HG02981 (cell line): ENCODE measurements around the gene BICC1.

ENCODE experiments used
- ATAC-seq: cut with Tn5 transposase; IDR thresholded peaks from one replicate; pipeline ENCODE4 v1.9.1; 2021; ENCODE audit warnings: mild to moderate bottlenecking, moderate library complexity; ENCODE audit not compliant: unreplicated experiment

The BICC1 gene

GRCh38 chr10:58645416-58646146, 132.9 kb downstream of the BICC1 start:
- ATAC-seq: no peak

- no peak for ATAC-seq
Measured at GRCh38 chr10:58647376-58648112, 134.9 kb downstream of the BICC1 start.

- ATAC-seq: no peak
Measured at GRCh38 chr10:58648131-58648530, 135.5 kb downstream of the BICC1 start.

- no peak for ATAC-seq
Measured at GRCh38 chr10:58651040-58651439, 138.4 kb downstream of the BICC1 start.

- no peak for ATAC-seq
Measured at GRCh38 chr10:58651742-58652141, 139.1 kb downstream of the BICC1 start.

GRCh38 chr10:58653139-58653538, 140.5 kb downstream of the BICC1 start:
- no peak for ATAC-seq

- no peak for ATAC-seq
Measured at GRCh38 chr10:58660575-58661255, 148.0 kb downstream of the BICC1 start.

- ATAC-seq: no peak
Measured at GRCh38 chr10:58661336-58661735, 148.7 kb downstream of the BICC1 start.

- no peak for ATAC-seq
Measured at GRCh38 chr10:58661902-58662301, 149.2 kb downstream of the BICC1 start.

GRCh38 chr10:58662314-58662713, 149.6 kb downstream of the BICC1 start:
- no peak for ATAC-seq

GRCh38 chr10:58665361-58665760, 152.7 kb downstream of the BICC1 start:
- ATAC-seq: no peak

- ATAC-seq: no peak
Measured at GRCh38 chr10:58666024-58666423, 153.4 kb downstream of the BICC1 start.

GRCh38 chr10:58667658-58668310, 155.1 kb downstream of the BICC1 start:
- ATAC-seq: no peak

GRCh38 chr10:58672845-58673244, 160.2 kb downstream of the BICC1 start:
- no peak for ATAC-seq

- no peak for ATAC-seq
Measured at GRCh38 chr10:58674251-58674650, 161.6 kb downstream of the BICC1 start.

GRCh38 chr10:58675321-58675720, 162.6 kb downstream of the BICC1 start:
- no peak for ATAC-seq

- no peak for ATAC-seq
Measured at GRCh38 chr10:58691528-58691927, 178.9 kb downstream of the BICC1 start.

- ATAC-seq: no peak
Measured at GRCh38 chr10:58693919-58694318, 181.2 kb downstream of the BICC1 start.

- no peak for ATAC-seq
Measured at GRCh38 chr10:58695022-58695421, 182.3 kb downstream of the BICC1 start.

GRCh38 chr10:58696736-58697135, 184.1 kb downstream of the BICC1 start:
- ATAC-seq: no peak

- no peak for ATAC-seq
Measured at GRCh38 chr10:58697691-58698090, 185.0 kb downstream of the BICC1 start.
